ENCODE data around the gene PRPS2. TPM values are rescaled to one million over a fixed set of nuclear protein-coding genes. Genes with fewer than 3 reads are reported as not detected.

Gene PRPS2
- 4.5 and 4.7 TPM in 2 replicates for polyA plus RNA-seq
- 3.4 and 5.0 TPM in 2 replicates for polyA minus RNA-seq

GRCh38 chrX:12791257-12792228, at the start of gene PRPS2:
PRPS2 (plus strand) TSS chrX:12791412; CDS start chrX:12791498, 86 bp downstream.
- no peaks in the 10 kb centered on the region for H3K79me2 ChIP-seq (replicated peaks; ENCODE audit: insufficient read depth, low read length)
- H3K9ac ChIP-seq (ENCODE audit: low read length): peak within 1 kb of the TSS; percentile 46
- H3K27ac ChIP-seq (ENCODE audit: low read length): no peak within 1 kb of the TSS
- TF ChIP-seq REST (IDR thresholded peaks at IDR 0.05; ENCODE audit: borderline replicate concordance): no peak
- peak; percentile 58 for TF ChIP-seq POLR2AphosphoS5 (IDR thresholded peaks at IDR 0.05)
- no peak for TF ChIP-seq MXI1 (conservative IDR thresholded peaks at IDR 0.05; ENCODE audit: poor library complexity, severe bottlenecking)
- TF ChIP-seq EZH2 (IDR thresholded peaks at IDR 0.05; ENCODE audit: borderline replicate concordance, insufficient read depth, low read length, poor library complexity, severe bottlenecking): no peak
- TF ChIP-seq EP300 (conservative IDR thresholded peaks at IDR 0.05; ENCODE audit: poor library complexity, severe bottlenecking): no peak
- no peak for TF ChIP-seq RAD21 (conservative IDR thresholded peaks at IDR 0.05)
- H3K9me3 ChIP-seq (ENCODE audit: low read length): no peaks in the 10 kb centered on the region
- H3K9me2 ChIP-seq (ENCODE audit: insufficient read depth, low read length): no peaks in the 10 kb centered on the region
- peak within 1 kb of the TSS; percentile 70 for H3K4me3 ChIP-seq (ENCODE audit: low read length)
- no peaks in the 10 kb centered on the region for H3K36me3 ChIP-seq (ENCODE audit: insufficient read depth, low read length)
- H3K4me2 ChIP-seq (ENCODE audit: low read length): peak within 1 kb of the TSS; percentile 44
- H4K20me1 ChIP-seq (ENCODE audit: insufficient read depth): no peaks in the 10 kb centered on the region
- H3K27me3 ChIP-seq (ENCODE audit: insufficient read depth, low read depth, low read length): no peaks in the 10 kb centered on the region
- no peak within 1 kb of the TSS for H2AFZ ChIP-seq (ENCODE audit: low read depth, low read length)
- no peaks in the 10 kb centered on the region for H3F3A ChIP-seq (ENCODE audit: insufficient read depth, low read length, poor library complexity, severe bottlenecking)

GRCh38 chrX:12741416-12741815, 49.8 kb upstream of the PRPS2 start:
- H3K9me3 ChIP-seq (ENCODE audit: low read length): no peaks in the 10 kb centered on the region
- no peak overlapping the region for H3K4me2 ChIP-seq (ENCODE audit: low read length)
- H4K20me1 ChIP-seq (ENCODE audit: insufficient read depth): no peaks in the 10 kb centered on the region
- H3K9me2 ChIP-seq (ENCODE audit: insufficient read depth, low read length): no peaks in the 10 kb centered on the region
- no peak overlapping the region for H3K27ac ChIP-seq (ENCODE audit: low read length)
- no peaks in the 10 kb centered on the region for H3K79me2 ChIP-seq (replicated peaks; ENCODE audit: insufficient read depth, low read length)
- TF ChIP-seq RAD21 (conservative IDR thresholded peaks at IDR 0.05): no peak
- TF ChIP-seq, protein P1, sequence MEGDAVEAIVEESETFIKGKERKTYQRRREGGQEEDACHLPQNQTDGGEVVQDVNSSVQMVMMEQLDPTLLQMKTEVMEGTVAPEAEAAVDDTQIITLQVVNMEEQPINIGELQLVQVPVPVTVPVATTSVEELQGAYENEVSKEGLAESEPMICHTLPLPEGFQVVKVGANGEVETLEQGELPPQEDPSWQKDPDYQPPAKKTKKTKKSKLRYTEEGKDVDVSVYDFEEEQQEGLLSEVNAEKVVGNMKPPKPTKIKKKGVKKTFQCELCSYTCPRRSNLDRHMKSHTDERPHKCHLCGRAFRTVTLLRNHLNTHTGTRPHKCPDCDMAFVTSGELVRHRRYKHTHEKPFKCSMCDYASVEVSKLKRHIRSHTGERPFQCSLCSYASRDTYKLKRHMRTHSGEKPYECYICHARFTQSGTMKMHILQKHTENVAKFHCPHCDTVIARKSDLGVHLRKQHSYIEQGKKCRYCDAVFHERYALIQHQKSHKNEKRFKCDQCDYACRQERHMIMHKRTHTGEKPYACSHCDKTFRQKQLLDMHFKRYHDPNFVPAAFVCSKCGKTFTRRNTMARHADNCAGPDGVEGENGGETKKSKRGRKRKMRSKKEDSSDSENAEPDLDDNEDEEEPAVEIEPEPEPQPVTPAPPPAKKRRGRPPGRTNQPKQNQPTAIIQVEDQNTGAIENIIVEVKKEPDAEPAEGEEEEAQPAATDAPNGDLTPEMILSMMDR (IDR thresholded peaks at IDR 0.05; ENCODE audit: poor library complexity, severe bottlenecking): no peak
- no peak for TF ChIP-seq EZH2 (IDR thresholded peaks at IDR 0.05; ENCODE audit: borderline replicate concordance, insufficient read depth, low read length, poor library complexity, severe bottlenecking)
- TF ChIP-seq TAF1 (IDR thresholded peaks at IDR 0.05; ENCODE audit: low read depth): no peak
- TF ChIP-seq POLR2AphosphoS5 (IDR thresholded peaks at IDR 0.05): no peak
- TF ChIP-seq SMC3 (conservative IDR thresholded peaks at IDR 0.05; ENCODE audit: poor library complexity): no peak
- no peak for TF ChIP-seq EP300 (conservative IDR thresholded peaks at IDR 0.05; ENCODE audit: poor library complexity, severe bottlenecking)
- no peak for TF ChIP-seq REST (IDR thresholded peaks at IDR 0.05; ENCODE audit: borderline replicate concordance)
- TF ChIP-seq MXI1 (conservative IDR thresholded peaks at IDR 0.05; ENCODE audit: poor library complexity, severe bottlenecking): no peak
- no peaks in the 10 kb centered on the region for H3K36me3 ChIP-seq (ENCODE audit: insufficient read depth, low read length)
- no peaks in the 10 kb centered on the region for H3F3A ChIP-seq (ENCODE audit: insufficient read depth, low read length, poor library complexity, severe bottlenecking)
- H2AFZ ChIP-seq (ENCODE audit: low read depth, low read length): no peak overlapping the region
- no peak overlapping the region for H3K9ac ChIP-seq (ENCODE audit: low read length)
- no peak overlapping the region for H3K4me3 ChIP-seq (ENCODE audit: low read length)
- H3K27me3 ChIP-seq (ENCODE audit: insufficient read depth, low read depth, low read length): no peaks in the 10 kb centered on the region
